Hindlimb muscle (tissue), 1 donor: Measurements from ENCODE around the gene SLC10A7. TPM values are rescaled to one million over a fixed set of nuclear protein-coding genes. Genes with fewer than 3 reads are reported as not detected.
A peak's percentile ranks its signal among the peaks of the same experiment; 100 is the strongest.

ENCODE experiments used
- DNase-seq: peaks from one replicate; pipeline ENCODE4 v3.0.0-alpha.2; 2013
- polyA plus RNA-seq: library from polyadenylated mRNA; unstranded; fragments of 120-200 nt; gene quantifications from one replicate; pipeline ENCODE4 v1.2.1, GENCODE V29; 2013; ENCODE audit not compliant: insufficient read length

The SLC10A7 gene
- polyA plus RNA-seq, 1 donor, result 7.1 TPM

GRCh38 chr4:146494143-146494542, 27.6 kb downstream of the SLC10A7 start:
- no peak for DNase-seq

- no peak for DNase-seq
Measured at GRCh38 chr4:146490106-146490505, 31.6 kb downstream of the SLC10A7 start.

GRCh38 chr4:146488495-146489174, 33.1 kb downstream of the SLC10A7 start:
- peak; percentile 5 for DNase-seq

GRCh38 chr4:146486565-146486964, 35.2 kb downstream of the SLC10A7 start:
- DNase-seq, result no peak

- DNase-seq, result no peak
Measured at GRCh38 chr4:146485968-146486367, 35.8 kb downstream of the SLC10A7 start.

- DNase-seq, result no peak
Measured at GRCh38 chr4:146482788-146483187, 39.0 kb downstream of the SLC10A7 start.

GRCh38 chr4:146481246-146481645, 40.5 kb downstream of the SLC10A7 start:
- DNase-seq, result no peak

- no peak for DNase-seq
Measured at GRCh38 chr4:146478009-146478408, 43.7 kb downstream of the SLC10A7 start.

- no peak for DNase-seq
Measured at GRCh38 chr4:146477054-146477453, 44.7 kb downstream of the SLC10A7 start.

GRCh38 chr4:146472404-146472803, 49.3 kb downstream of the SLC10A7 start:
- no peak for DNase-seq

GRCh38 chr4:146470604-146471003, 51.1 kb downstream of the SLC10A7 start:
- no peak for DNase-seq

GRCh38 chr4:146469022-146469421, 52.7 kb downstream of the SLC10A7 start:
- no peak for DNase-seq

GRCh38 chr4:146465628-146466027, 56.1 kb downstream of the SLC10A7 start:
- no peak for DNase-seq

- DNase-seq, result no peak
Measured at GRCh38 chr4:146462251-146462650, 59.5 kb downstream of the SLC10A7 start.

- DNase-seq, result no peak
Measured at GRCh38 chr4:146458594-146458993, 63.1 kb downstream of the SLC10A7 start.

- no peak for DNase-seq
Measured at GRCh38 chr4:146456681-146457080, 65.1 kb downstream of the SLC10A7 start.

- no peak for DNase-seq
Measured at GRCh38 chr4:146453181-146453807, 68.4 kb downstream of the SLC10A7 start.

GRCh38 chr4:146450524-146450923, 71.2 kb downstream of the SLC10A7 start:
- DNase-seq, result no peak

- no peak for DNase-seq
Measured at GRCh38 chr4:146446555-146446954, 75.2 kb downstream of the SLC10A7 start.

- no peak for DNase-seq
Measured at GRCh38 chr4:146445198-146446150, 76.3 kb downstream of the SLC10A7 start.

GRCh38 chr4:146443525-146443924, 78.2 kb downstream of the SLC10A7 start:
- DNase-seq, result no peak

- no peak for DNase-seq
Measured at GRCh38 chr4:146442801-146443200, 78.9 kb downstream of the SLC10A7 start.

- no peak for DNase-seq
Measured at GRCh38 chr4:146439999-146440398, 81.7 kb downstream of the SLC10A7 start.
